ENCODE measurements around the gene FERD3L. TPM values are rescaled to one million over a fixed set of nuclear protein-coding genes. Genes with fewer than 3 reads are reported as not detected.
"Not testable (repeated sequence)": the region's sequence is repeated elsewhere in the genome, so short reads cannot be mapped to it uniquely, and the experiment has no call there.

The FERD3L gene, protein sequence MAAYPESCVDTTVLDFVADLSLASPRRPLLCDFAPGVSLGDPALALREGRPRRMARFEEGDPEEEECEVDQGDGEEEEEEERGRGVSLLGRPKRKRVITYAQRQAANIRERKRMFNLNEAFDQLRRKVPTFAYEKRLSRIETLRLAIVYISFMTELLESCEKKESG
- not detected in 2 replicates for total RNA-seq (2014; rRNA removed; shearing (Covaris generic))

GRCh38 chr7:19144661-19145433 lies at the start of gene FERD3L:
FERD3L (minus strand) TSS chr7:19145421; CDS start chr7:19145362, 59 bp downstream.
- H3K9me3 ChIP-seq (replicated peaks): no peaks in the 10 kb centered on the region
- DNase-seq (ENCODE audit: low read depth in 1 of 2, low spot score in 2 of 2): no peak
- no peak within 1 kb of the TSS for H3K27ac ChIP-seq
- no peaks in the 10 kb centered on the region for H3K36me3 ChIP-seq
- H3K4me3 ChIP-seq: no peak within 1 kb of the TSS
- H3K4me1 ChIP-seq (replicated peaks): 0 out of 2 replicates have a peak, but pooled peaks cover 3% of the 10 kb centered on the region
- H3K27me3 ChIP-seq (replicated peaks): no peaks in the 10 kb centered on the region

GRCh38 chr7:19194417-19194816 lies 49.2 kb upstream of the FERD3L start:
- H3K4me1 ChIP-seq (replicated peaks); H3K4me3 ChIP-seq; DNase-seq (ENCODE audit: low read depth in 1 of 2, low spot score in 2 of 2); H3K27ac ChIP-seq; H3K27me3 ChIP-seq (replicated peaks); H3K9me3 ChIP-seq (replicated peaks); H3K36me3 ChIP-seq: not testable (repeated sequence)

DNA sequence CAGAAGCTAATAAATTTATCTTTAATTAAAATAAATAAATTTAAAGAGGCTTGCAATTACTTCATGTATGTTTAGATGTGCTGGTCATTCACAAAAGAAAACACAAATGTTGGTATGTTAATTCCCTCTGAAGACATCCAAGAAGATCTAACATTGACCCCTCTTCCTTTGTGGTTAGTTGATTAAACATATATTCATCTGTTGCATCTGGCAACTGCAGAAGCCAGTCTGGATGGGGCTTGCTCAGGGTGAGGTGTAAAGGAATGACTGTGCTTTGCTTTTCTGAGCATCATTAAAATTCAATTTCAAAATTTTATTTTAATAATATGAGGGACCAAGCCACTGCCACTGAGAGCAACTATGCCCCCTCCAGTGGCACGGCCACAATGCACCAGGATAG lies 36.4 kb upstream of the FERD3L start:
- Histone ChIP-seq H3K27ac (no peak overlapping the region), H3K27me3 (replicated peaks) (no peaks in the 10 kb centered on the region), H3K9me3 (replicated peaks) (peaks cover 3% of the 10 kb centered on the region; the same call in 1 of the 2 replicates), H3K4me3 (no peak overlapping the region), H3K4me1 (replicated peaks) (peaks cover 5% of the 10 kb centered on the region), H3K36me3 (no peaks in the 10 kb centered on the region)
- no peak for DNase-seq (ENCODE audit: low read depth in 1 of 2, low spot score in 2 of 2)

DNA sequence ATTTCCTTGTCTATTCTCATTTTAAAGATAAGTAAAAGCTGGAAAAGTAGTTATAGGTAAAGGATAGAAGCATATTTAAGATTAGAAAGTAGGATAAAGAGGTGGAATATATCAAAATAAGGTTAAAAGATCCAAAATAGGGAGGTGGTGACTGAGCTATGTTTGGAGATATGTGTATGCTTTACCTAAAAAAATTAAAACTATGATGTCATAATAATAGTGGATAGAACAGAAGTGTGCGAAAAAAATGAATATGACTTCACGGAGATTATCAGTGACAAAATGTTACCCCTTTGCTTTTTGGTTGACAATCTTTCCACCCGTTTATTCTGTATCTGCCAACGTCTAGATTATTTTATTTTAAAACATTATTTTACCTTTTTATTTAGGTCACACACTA lies 33.4 kb upstream of the FERD3L start:
- H3K9me3 ChIP-seq (replicated peaks): peaks cover under 1% of the 10 kb centered on the region; the same call in 1 of the 2 replicates
- no peaks in the 10 kb centered on the region for H3K27me3 ChIP-seq (replicated peaks)
- no peak for DNase-seq (ENCODE audit: low read depth in 1 of 2, low spot score in 2 of 2)
- peaks cover 5% of the 10 kb centered on the region for H3K4me1 ChIP-seq (replicated peaks)
- H3K4me3 ChIP-seq: no peak overlapping the region
- no peaks in the 10 kb centered on the region for H3K36me3 ChIP-seq
- no peak overlapping the region for H3K27ac ChIP-seq

- peak in 1 of 2 experiments; percentile 32 for DNase-seq (ENCODE audit: low read depth in 1 of 2, low spot score in 2 of 2)
- no peaks in the 10 kb centered on the region for H3K9me3 ChIP-seq (replicated peaks)
- H3K4me3 ChIP-seq: no peak overlapping the region
- H3K36me3 ChIP-seq: no peaks in the 10 kb centered on the region
- peaks cover 5% of the 10 kb centered on the region for H3K4me1 ChIP-seq (replicated peaks)
- H3K27me3 ChIP-seq (replicated peaks): no peaks in the 10 kb centered on the region
- no peak overlapping the region for H3K27ac ChIP-seq
Observed at GRCh38 chr7:19177269-19177668, 32.0 kb upstream of the FERD3L start.

GRCh38 chr7:19175241-19175640 lies 30.0 kb upstream of the FERD3L start:
- Histone ChIP-seq H3K4me1 (replicated peaks) (peaks cover 5% of the 10 kb centered on the region), H3K9me3 (replicated peaks) (no peaks in the 10 kb centered on the region), H3K27ac (no peak overlapping the region), H3K36me3 (no peaks in the 10 kb centered on the region), H3K27me3 (replicated peaks) (no peaks in the 10 kb centered on the region), H3K4me3 (no peak overlapping the region)
- DNase-seq (ENCODE audit: low read depth in 1 of 2, low spot score in 2 of 2): no peak

GRCh38 chr7:19161671-19162070 lies 16.4 kb upstream of the FERD3L start:
- Histone ChIP-seq H3K9me3 (replicated peaks) (no peaks in the 10 kb centered on the region), H3K4me3 (no peak overlapping the region), H3K36me3 (no peaks in the 10 kb centered on the region), H3K4me1 (replicated peaks) (no peaks in the 10 kb centered on the region), H3K27ac (no peak overlapping the region), H3K27me3 (replicated peaks) (no peaks in the 10 kb centered on the region)
- DNase-seq (ENCODE audit: low read depth in 1 of 2, low spot score in 2 of 2): no peak

- no peaks in the 10 kb centered on the region for H3K36me3 ChIP-seq
Observed at GRCh38 chr7:19146699-19147098, 1.5 kb upstream of the FERD3L start.

DNA sequence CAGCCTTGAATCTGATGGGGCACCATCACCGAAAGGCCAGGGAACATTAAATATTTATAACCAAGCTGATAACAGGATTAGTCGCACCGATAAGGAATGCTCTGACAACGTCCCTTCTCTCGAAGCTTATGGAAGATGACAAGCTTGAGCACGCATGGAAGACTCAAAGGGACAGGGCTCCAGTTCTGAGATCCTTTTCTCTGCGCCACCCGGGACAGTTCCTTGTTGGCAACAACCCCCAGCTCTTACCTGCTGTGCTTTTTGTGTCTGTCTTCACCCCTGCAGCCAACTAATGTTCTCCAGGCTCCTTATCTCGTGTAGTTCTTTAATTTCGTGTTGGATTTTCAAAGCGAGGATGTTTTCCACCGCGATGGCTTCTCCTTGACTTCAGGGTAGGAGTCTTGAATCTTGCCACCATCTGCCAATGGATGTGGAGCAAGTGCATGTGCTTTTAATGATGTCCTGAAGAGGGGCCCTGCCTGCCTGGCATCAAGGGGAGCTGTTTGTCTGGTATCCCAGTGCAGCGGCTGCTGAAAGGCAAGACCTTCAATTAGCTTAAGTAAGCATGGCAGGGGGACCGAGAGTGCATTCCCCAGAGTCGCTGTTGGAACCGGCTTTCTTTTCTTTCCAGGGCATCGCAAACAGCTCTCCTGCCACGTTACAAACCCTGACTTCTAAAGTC lies 354 bp upstream of the FERD3L start:
- H3K4me1 ChIP-seq (replicated peaks): no peaks in the 10 kb centered on the region
- DNase-seq (ENCODE audit: low read depth in 1 of 2, low spot score in 2 of 2): no peak
- H3K27me3 ChIP-seq (replicated peaks): no peaks in the 10 kb centered on the region
- H3K36me3 ChIP-seq: no peaks in the 10 kb centered on the region
- H3K27ac ChIP-seq: no peak overlapping the region
- H3K4me3 ChIP-seq: no peak overlapping the region
- no peaks in the 10 kb centered on the region for H3K9me3 ChIP-seq (replicated peaks)

More at GRCh38 chr7:19146699-19147098, 1.5 kb upstream of the FERD3L start:
- no peak overlapping the region for H3K4me3 ChIP-seq
- H3K27me3 ChIP-seq (replicated peaks): no peaks in the 10 kb centered on the region
- H3K9me3 ChIP-seq (replicated peaks): no peaks in the 10 kb centered on the region
- H3K4me1 ChIP-seq (replicated peaks): no peaks in the 10 kb centered on the region
- DNase-seq (ENCODE audit: low read depth in 1 of 2, low spot score in 2 of 2): no peak
- H3K27ac ChIP-seq: no peak overlapping the region

- 0 out of 2 replicates have a peak, but pooled peaks cover 5% of the 10 kb centered on the region for H3K4me1 ChIP-seq (replicated peaks)
- DNase-seq (ENCODE audit: low read depth in 1 of 2, low spot score in 2 of 2): no peak
Observed at GRCh38 chr7:19143881-19144574, 1.2 kb downstream of the FERD3L start.

GRCh38 chr7:19139706-19140327 lies 5.4 kb downstream of the FERD3L start:
- H3K27ac ChIP-seq: no peak overlapping the region
- H3K9me3 ChIP-seq (replicated peaks): no peaks in the 10 kb centered on the region
- DNase-seq (ENCODE audit: low read depth in 1 of 2, low spot score in 2 of 2): no peak
- 0 out of 2 replicates have a peak, but pooled peaks cover 5% of the 10 kb centered on the region for H3K4me1 ChIP-seq (replicated peaks)
- H3K27me3 ChIP-seq (replicated peaks): no peaks in the 10 kb centered on the region
- no peak overlapping the region for H3K4me3 ChIP-seq
- no peaks in the 10 kb centered on the region for H3K36me3 ChIP-seq

More at GRCh38 chr7:19143881-19144574, 1.2 kb downstream of the FERD3L start:
- Histone ChIP-seq H3K9me3 (replicated peaks) (no peaks in the 10 kb centered on the region), H3K36me3 (no peaks in the 10 kb centered on the region), H3K27ac (no peak overlapping the region), H3K27me3 (replicated peaks) (no peaks in the 10 kb centered on the region), H3K4me3 (no peak overlapping the region)

- Histone ChIP-seq H3K9me3 (replicated peaks) (no peaks in the 10 kb centered on the region), H3K36me3 (no peaks in the 10 kb centered on the region), H3K4me1 (replicated peaks) (peaks cover 4% of the 10 kb centered on the region; the same call in 1 of the 2 replicates), H3K4me3 (no peak overlapping the region), H3K27me3 (replicated peaks) (no peaks in the 10 kb centered on the region), H3K27ac (no peak overlapping the region)
- no peak for DNase-seq (ENCODE audit: low read depth in 1 of 2, low spot score in 2 of 2)
Observed at GRCh38 chr7:19133886-19134285, 11.3 kb downstream of the FERD3L start.

DNA sequence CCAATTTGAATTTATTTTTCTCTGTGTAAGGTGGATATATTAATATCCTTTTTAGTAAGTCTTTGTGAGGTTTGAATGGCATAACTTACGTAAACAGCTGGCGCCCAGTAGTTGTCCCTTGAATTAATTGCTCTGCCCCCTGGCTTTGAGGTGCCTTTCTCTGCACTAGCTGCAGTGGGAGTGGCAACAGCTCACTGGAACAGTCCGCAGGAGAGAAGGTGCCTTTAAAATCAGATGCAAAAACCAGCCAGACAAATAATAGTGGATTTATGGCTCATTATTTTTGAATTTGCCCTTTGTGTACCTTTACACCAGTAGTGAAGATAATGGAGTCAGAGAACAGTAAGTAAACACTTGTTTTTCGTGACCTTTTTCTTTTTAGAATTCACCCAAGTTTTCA lies 11.8 kb downstream of the FERD3L start:
- H3K27me3 ChIP-seq (replicated peaks): no peaks in the 10 kb centered on the region
- DNase-seq (ENCODE audit: low read depth in 1 of 2, low spot score in 2 of 2): no peak
- H3K27ac ChIP-seq: no peak overlapping the region
- H3K36me3 ChIP-seq: no peaks in the 10 kb centered on the region
- H3K4me3 ChIP-seq: no peak overlapping the region
- H3K4me1 ChIP-seq (replicated peaks): peaks cover 4% of the 10 kb centered on the region; the same call in 1 of the 2 replicates
- no peaks in the 10 kb centered on the region for H3K9me3 ChIP-seq (replicated peaks)

Measured in SJSA1 (cell line).